ENCODE results near the gene ETS1.

DNA sequence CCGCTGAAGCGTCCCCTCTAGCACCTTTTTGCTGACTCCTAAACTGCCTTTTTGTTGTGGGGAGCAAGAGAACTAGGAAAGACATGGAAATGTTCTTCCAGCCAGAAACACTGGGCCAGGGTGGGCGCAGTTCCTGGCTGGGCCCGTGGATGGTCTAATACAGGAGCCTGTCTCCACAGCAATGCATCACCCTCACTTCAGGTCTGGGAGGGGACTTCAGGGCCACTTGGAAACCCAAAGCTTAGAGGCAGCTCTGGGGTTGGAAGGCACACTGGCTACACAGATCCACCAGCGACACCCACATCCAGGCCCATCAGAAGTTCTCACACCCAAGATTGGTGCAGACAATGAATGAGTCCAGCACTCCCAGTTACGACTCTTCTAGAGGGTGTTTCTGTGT lies 120.3 kb downstream of the ETS1 start:
- no peak for TF ChIP-seq POLR2AphosphoS5 (IDR thresholded peaks at IDR 0.05; ENCODE audit: low read depth, low read length)
- no peak for TF ChIP-seq FOXP2 (optimal IDR thresholded peaks at IDR 0.05; ENCODE audit: borderline replicate concordance, extremely low read depth, extremely low read length, insufficient read depth)
- TF ChIP-seq TAF1 (IDR thresholded peaks at IDR 0.05; ENCODE audit: borderline replicate concordance, insufficient read depth, low read length) = no peak
- TF ChIP-seq SIN3A (IDR thresholded peaks at IDR 0.05; ENCODE audit: borderline replicate concordance, insufficient read depth, low read length) = no peak
